Transverse colon (tissue), 3 donors: ENCODE results near the gene NT5DC3.

Experiments used
- POLR2A ChIP-seq: fragments of 450-650 bp; IDR thresholded peaks from one replicate; pipeline ENCODE4 v1.6.1; 2016; ENCODE audit warnings: antibody characterized with exemption, mild to moderate bottlenecking, moderate library complexity
- POLR2AphosphoS5 ChIP-seq, 3 donors: sonication (generic); formaldehyde crosslinking; IDR thresholded peaks; one replicate each; pipeline ENCODE4 v1.6.1; 2016; ENCODE audit warnings: antibody characterized with exemption in 3 of 3

GRCh38 chr12:103852498-103852997, 11.5 kb upstream of the NT5DC3 start:
- TF ChIP-seq POLR2AphosphoS5 (IDR thresholded peaks at IDR 0.05) (no peak), POLR2A (no peak)
